Ovary (tissue), 3 donors: Measurements from ENCODE around the gene USP2.

Experiments used
- EP300 ChIP-seq: sonication (generic); formaldehyde crosslinking; IDR thresholded peaks from one replicate; pipeline ENCODE4 v1.6.1; 2017; ENCODE audit warnings: antibody characterized with exemption
- POLR2A ChIP-seq: fragments of 450-650 bp; IDR thresholded peaks from one replicate; pipeline ENCODE4 v1.6.1; 2017; ENCODE audit warnings: antibody characterized with exemption, mild to moderate bottlenecking, moderate library complexity
- TF ChIP-seq, protein P1 (sequence below), 3 donors: fragments of 450-650 bp in 2 of 3; fragments of 200-600 bp in 1 of 3; IDR thresholded peaks; one replicate each; pipeline versions ENCODE4 v1.5.1 to v1.8.0; 2016 to 2022; ENCODE audit warnings: antibody characterized with exemption in 3 of 3, mild to moderate bottlenecking in 1 of 3
- donor health status: DM: no; HTN: no; CAD: no.

DNA sequence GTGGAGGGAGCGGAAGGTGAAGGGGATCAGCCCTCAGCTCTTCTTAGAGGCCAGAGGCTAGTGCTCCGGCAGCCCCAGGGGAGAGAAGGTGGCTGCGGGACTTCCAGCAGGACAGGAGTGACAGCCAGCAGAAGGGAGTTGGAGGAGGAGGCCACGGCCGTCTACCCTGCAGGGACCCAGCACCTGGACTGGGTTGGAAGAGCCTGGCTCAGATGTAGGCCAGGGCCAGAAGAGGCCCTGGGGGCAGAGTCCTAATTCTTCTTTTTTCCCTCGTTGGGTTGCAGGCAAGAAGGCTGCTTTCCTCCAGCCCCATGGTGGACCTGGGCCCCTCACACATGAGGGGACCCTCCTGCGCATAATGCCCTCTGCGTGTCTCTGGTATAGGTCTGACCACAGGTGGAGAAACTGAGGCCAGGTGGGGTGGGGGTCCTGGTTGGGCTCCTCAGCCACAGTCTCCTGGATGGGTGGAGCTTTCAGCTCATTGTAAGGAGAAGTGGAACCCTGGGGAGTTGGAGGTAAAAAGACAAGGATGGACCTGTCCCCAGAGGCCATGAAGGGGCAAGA, 62.3 kb downstream of the USP2 start:
- TF ChIP-seq, protein P1, sequence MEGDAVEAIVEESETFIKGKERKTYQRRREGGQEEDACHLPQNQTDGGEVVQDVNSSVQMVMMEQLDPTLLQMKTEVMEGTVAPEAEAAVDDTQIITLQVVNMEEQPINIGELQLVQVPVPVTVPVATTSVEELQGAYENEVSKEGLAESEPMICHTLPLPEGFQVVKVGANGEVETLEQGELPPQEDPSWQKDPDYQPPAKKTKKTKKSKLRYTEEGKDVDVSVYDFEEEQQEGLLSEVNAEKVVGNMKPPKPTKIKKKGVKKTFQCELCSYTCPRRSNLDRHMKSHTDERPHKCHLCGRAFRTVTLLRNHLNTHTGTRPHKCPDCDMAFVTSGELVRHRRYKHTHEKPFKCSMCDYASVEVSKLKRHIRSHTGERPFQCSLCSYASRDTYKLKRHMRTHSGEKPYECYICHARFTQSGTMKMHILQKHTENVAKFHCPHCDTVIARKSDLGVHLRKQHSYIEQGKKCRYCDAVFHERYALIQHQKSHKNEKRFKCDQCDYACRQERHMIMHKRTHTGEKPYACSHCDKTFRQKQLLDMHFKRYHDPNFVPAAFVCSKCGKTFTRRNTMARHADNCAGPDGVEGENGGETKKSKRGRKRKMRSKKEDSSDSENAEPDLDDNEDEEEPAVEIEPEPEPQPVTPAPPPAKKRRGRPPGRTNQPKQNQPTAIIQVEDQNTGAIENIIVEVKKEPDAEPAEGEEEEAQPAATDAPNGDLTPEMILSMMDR (IDR thresholded peaks at IDR 0.05) = no peak
- TF ChIP-seq EP300 = no peak
- TF ChIP-seq POLR2A = no peak
